Measurements from ENCODE around the gene SAMD8.
A peak's percentile ranks its signal among the peaks of the same experiment; 100 is the strongest.
"Not testable (repeated sequence)": the region's sequence is repeated elsewhere in the genome, so short reads cannot be mapped to it uniquely, and the experiment has no call there.

The SAMD8 gene

GRCh38 chr10:75199949-75200348, 88.5 kb downstream of the SAMD8 start:
- not testable (repeated sequence) for DNase-seq

DNA sequence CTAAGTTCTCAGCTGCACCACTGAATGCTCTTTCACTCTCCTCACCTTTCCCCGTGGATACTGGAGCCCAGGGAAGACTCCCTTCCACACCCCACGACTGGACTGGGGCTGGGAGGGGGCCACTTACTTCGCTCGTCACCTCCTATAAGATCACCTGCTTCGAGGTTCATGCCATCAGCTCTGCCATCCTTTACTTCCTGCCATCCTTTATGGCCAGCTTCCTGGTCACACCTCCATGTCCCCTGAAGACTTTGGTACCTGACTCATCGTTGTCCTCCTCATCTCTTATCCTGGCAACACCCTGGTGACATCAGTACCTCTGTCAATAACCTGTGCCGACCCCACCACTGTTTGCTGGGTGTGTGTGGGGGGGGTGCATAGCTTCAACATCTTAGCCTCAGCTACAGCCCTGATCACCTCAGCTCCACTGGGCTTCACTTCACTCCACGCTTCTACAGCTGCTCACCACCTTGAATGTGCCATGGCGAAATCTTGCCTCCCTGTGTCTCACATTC, 90.4 kb downstream of the SAMD8 start:
- no peak for DNase-seq

GRCh38 chr10:75202321-75203045, 91.0 kb downstream of the SAMD8 start:
- DNase-seq: no peak

- DNase-seq: not testable (repeated sequence)
These were observed 91.7 kb downstream of the SAMD8 start for GRCh38 chr10:75203046-75203620.

DNA sequence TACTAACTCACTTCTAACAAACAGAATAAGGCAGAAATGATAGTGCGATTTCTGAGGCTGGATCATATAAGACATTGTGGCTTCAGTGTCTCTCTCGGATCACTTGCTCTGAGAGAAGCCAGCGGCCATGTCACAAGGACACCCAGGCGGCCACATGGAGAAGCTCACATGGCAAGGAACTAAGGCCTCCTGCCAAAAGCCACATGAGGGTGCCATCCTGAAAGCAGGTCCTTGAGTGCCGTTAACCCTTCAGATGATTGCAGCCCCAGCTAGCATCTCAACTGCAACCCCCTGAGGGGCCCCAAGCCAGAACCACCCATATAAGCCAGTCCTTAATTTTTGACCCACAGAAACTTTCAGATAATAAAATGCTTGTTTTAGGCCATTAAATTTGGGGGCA, 92.3 kb downstream of the SAMD8 start:
- no peak for DNase-seq

DNA sequence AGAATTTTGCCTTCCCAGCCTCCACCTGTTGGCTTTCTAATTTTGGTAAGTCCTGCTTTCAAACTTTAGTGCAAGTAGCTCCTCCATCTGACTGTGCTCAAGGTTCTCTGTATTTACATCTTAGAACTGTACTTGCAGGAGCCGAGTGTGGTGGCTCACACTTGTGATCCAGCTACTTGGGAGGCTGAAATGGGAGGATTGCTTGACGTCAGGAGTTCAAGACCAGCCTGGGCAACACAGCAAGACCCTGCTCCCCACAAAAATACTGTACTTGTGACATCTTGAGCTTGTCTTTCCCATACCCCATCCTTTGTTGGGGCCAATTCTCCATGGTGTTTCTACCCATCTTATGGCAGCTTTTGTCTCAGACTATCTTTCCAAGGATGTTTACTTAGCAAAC, 94.5 kb downstream of the SAMD8 start:
- no peak for DNase-seq

- DNase-seq: not testable (repeated sequence)
These were observed 95.2 kb downstream of the SAMD8 start for GRCh38 chr10:75206638-75207037.

GRCh38 chr10:75207079-75207856, 95.8 kb downstream of the SAMD8 start:
- no peak for DNase-seq

GRCh38 chr10:75207857-75208144, 96.3 kb downstream of the SAMD8 start:
- DNase-seq: no peak

DNA sequence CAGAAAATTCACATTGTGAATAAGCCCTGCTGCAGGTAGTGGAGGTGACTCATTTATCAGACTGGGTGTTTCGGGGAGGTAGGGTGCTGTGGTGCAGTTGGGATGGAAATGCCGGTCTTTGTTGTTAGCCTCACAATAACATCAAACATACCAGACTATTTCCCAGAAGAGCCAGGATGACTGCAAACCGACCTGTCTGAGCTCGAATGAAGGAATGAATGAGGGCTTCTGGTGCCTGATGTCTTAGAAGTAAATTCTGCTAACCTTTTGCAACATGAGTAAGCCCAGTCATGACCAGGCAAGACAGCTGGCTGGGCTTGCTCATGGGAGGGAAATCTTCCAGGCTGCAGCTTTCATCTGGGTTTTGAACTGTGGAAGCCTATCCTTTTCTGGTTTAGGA, 96.7 kb downstream of the SAMD8 start:
- DNase-seq: no peak

- no peak for DNase-seq
These were observed 97.8 kb downstream of the SAMD8 start for GRCh38 chr10:75209086-75209920.

GRCh38 chr10:75209921-75210281, 98.4 kb downstream of the SAMD8 start:
- peak; percentile 81 for DNase-seq

DNA sequence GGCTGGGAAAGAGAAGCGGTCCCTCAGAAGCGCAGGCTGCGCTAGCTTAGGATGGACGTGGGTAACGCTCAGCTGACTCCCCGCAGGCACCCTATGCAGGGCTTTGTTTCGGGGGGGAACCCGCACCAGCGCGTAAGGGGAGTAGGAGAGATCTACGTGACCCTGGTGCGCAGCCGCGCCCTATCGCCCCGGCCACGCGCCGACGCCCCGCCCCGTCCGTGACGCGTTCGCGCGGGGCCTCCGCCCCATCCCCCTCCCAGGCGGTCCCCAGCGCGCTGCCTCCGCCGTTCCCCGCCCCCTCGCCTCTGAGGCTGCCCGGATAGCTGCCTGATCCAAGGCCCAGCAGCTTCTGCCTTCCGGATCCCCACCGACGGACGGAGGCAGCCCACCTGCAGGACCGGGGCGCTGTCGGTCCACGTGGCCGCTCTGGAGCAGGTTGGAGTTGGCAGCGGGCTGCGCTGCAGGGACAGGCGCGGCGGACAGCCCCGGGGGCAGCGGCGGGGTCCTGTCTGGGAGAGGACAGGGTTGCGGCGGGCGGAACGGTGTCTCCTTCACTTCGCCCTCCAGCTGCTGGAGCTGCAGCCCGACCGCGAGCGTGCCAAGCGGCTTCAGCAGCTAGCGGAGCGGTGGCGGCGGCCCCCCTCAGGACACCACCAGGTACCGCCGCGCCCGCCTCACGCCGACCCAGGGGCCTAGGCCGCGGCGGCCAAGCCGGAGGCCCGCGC, 99.0 kb downstream of the SAMD8 start, which contains the start of gene VDAC2:
Gene VDAC2, plus strand, starts transcription at position 515 of the 725 bp plus-strand sequence. CDS start 363 bp downstream, outside the sequence.
- peak; percentile 96 for DNase-seq

GRCh38 chr10:75211007-75211691, 99.7 kb downstream of the SAMD8 start:
- peak; percentile 37 for DNase-seq

DNA sequence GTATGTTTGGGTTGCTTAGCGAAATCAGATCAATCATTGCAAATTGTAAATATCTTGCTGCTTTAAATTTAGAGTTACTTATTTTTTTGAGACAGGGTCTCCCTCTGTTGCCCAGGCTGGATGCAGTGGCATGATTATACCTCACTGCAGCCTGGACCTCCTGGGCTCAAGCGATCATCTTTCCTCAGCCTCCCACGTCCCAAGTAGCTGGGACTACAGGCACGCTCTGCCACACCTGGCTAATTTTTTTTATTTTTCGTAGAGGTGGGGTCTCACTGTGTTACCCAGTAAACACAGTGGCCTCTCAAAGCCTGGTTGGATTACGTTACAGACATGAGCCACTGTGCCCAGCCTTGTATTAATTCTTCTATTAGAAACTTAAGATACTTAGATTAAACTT, 100.9 kb downstream of the SAMD8 start:
- DNase-seq: no peak

- no peak for DNase-seq
These were observed 108.8 kb downstream of the SAMD8 start for GRCh38 chr10:75220274-75220673.

- DNase-seq: not testable (repeated sequence)
These were observed 110.0 kb downstream of the SAMD8 start for GRCh38 chr10:75221492-75221891.

DNA sequence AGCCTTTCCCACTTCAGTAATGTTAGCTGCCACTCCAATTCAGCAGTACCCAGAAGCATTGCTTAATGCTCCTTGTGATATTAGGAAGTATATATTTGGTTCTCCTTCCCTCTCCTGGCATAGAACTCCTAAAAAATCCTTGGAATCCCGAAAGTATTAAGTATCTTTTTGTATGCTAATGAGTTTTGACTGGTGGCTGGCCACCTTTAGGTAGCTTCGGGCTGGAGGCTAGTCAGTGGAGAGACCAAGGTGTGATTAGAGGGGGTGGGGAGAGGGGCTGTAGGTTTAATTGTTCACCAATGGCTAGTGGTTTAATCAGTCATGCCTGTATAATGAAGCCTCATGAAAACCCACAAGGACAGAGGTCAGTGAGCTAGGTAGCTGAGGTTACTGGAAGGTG, 112.1 kb downstream of the SAMD8 start:
- DNase-seq: no peak

DNA sequence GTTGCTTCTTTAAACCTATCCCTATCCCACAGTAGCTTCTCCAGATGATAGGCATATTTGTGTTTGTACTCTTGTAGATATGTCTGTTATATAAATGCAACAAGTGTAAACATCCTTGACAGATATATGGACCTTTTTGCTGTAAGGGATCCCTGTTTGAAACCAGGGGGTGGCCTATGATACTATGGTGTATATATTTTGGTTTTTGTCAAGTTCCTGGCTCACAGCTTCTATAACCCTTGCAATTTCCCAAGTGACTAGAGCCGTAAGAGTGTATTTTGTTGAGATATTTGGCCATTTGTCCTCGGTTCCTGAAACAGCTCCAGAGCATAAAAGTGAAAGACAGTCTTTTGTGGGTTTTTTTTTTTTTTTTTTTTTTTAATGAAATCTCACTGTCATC, 114.6 kb downstream of the SAMD8 start:
- no peak for DNase-seq

- no peak for DNase-seq
These were observed 115.2 kb downstream of the SAMD8 start for GRCh38 chr10:75226656-75227055.

DNA sequence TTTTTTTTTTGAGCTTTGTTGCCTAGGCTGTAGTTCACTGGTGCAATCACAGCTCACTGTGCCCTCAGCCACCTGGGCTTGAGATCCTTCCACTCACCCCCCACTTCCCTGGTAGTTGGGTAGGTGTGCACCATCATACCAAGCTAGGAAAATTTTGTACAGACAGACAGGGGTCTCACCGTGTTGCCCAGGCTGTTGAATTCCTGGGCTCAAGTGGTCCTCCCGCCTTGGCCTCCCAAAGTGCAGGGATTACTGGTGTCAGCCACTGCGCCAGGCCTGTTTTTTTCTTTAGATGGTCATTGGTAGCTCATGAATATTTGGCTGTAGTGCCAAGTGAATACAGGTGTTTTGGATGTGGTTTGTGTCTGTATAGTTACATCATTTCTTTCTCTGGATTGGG, 116.8 kb downstream of the SAMD8 start:
- no peak for DNase-seq

DNA sequence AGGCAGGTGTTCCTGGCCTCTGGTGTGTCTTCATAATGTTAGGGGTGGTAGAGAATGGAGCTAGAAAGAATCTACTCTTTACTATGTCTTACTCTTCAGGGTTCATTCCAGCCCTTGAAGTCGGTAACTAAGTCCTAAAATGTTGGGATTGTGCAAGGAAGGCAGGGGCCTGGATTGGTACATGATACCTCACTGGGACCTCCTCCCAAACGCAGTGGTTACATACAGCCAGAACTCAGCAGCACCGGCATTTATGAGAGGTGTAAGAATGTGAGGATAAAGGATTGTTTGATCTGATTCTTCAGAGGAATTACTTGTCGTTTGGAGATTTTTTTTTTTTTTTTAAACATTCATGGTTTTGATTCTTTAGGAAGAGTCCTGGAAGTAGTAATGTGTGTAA, 117.4 kb downstream of the SAMD8 start:
- no peak for DNase-seq
